Measurements from ENCODE around the gene PEA15.

Gene PEA15

DNA sequence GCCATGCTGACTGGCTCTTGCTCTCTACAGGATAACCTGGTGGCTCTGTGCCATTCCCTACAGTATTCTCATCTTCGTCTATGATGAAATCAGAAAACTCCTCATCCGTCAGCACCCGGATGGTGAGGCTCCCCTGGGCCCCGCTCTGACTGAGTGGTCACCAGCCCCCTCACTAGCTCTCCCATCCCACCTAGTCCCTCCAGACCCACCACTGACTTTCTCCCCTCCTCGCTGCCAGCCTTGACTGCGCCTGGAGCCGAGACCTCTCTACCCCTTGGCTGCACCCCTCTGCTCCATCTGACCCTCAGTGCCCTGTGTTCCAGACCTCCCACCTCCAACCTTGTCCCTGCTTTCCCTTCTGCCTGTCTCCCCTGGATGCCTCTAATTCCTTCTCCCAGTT, 18.9 kb upstream of the PEA15 start:
- FAIRE-seq, result no peak

GRCh38 chr1:160186729-160187128, 18.5 kb upstream of the PEA15 start:
- FAIRE-seq, result no peak

DNA sequence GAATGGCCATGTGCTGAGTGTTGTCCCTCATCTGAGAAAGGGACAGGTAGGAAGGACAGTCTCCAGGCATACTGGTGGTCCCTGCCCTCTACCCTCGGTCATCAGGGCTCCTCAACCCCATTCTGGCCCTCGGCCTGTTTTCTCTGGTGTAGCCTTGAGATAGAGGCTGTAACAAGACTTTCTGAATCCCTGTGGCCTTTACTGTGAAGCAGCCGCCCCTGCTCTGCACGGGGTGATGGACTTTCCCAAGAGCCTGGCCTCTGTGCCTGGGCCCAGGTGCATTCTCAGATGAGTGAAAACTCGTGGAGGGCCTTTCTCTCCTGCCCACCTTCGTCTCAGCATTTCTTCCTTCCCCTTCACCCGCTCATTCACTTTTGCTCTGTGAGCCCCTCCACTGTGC, 17.8 kb upstream of the PEA15 start:
- FAIRE-seq, result no peak

- FAIRE-seq, result no peak
These were observed 16.8 kb upstream of the PEA15 start for GRCh38 chr1:160188341-160188740.

- FAIRE-seq, result no peak
These were observed 15.2 kb upstream of the PEA15 start, which contains the start of gene CASQ1 for GRCh38 chr1:160189649-160190625. Gene CASQ1, plus strand, starts transcription at chr1:160190575. Its CDS starts 177 bp downstream, at chr1:160190752.

GRCh38 chr1:160191756-160192155, 13.4 kb upstream of the PEA15 start:
- no peak for FAIRE-seq

GRCh38 chr1:160192234-160192633, 12.9 kb upstream of the PEA15 start:
- no peak for FAIRE-seq

GRCh38 chr1:160193091-160193819, 11.9 kb upstream of the PEA15 start:
- no peak for FAIRE-seq

- FAIRE-seq, result no peak
These were observed 11.1 kb upstream of the PEA15 start for GRCh38 chr1:160193832-160194736.

DNA sequence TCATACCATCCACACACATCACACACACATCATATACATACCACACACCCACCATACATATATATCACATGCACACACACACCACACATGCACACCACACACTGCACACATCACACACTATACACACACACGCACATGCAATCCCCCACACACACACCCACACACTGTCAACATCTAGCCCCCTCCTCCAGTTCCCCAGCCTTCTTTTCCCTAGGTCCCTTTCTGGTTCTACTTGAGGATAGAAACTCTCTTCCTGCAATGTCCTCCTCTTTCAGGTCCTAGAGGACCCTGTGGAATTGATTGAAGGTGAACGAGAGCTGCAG, 10.5 kb upstream of the PEA15 start:
- FAIRE-seq, result no peak

GRCh38 chr1:160196143-160196542, 9.0 kb upstream of the PEA15 start:
- FAIRE-seq, result no peak

GRCh38 chr1:160197231-160197630, 8.0 kb upstream of the PEA15 start:
- FAIRE-seq, result no peak

GRCh38 chr1:160200786-160201185, 4.4 kb upstream of the PEA15 start:
- FAIRE-seq, result no peak

GRCh38 chr1:160204526-160205241, 500 bp upstream of the PEA15 start:
- FAIRE-seq, result no peak

GRCh38 chr1:160206036-160206389, 829 bp downstream of the PEA15 start:
- FAIRE-seq, result no peak

GRCh38 chr1:160206421-160207117, 1.4 kb downstream of the PEA15 start:
- FAIRE-seq, result no peak

DNA sequence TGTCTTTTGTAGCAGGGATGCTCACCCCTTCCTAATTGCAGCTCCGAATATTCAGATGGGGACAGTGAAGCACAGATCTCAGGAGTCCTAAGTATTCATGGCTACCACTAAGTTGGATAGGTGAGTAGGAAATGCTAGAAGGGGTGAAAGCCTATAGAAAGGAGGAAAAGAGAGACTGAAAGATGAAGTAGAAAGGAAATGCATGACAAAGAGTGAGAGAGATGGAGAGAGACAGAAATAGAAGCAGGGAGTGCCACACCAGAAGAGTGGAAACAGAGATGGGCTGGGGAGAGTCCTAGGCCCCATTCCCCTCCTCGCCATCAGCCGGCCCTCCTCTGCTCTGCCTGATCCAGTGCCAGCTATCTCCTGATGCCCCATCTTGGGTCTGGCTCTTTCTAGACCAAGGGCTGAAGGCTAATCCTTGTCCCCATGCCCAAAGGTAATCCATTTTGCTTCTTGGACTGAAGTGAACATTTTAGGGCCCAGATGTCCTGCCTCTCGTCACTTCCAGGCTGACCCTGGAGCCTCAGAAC, 2.0 kb downstream of the PEA15 start:
- FAIRE-seq, result no peak

- FAIRE-seq, result no peak
These were observed 2.8 kb downstream of the PEA15 start for GRCh38 chr1:160207771-160208556.

DNA sequence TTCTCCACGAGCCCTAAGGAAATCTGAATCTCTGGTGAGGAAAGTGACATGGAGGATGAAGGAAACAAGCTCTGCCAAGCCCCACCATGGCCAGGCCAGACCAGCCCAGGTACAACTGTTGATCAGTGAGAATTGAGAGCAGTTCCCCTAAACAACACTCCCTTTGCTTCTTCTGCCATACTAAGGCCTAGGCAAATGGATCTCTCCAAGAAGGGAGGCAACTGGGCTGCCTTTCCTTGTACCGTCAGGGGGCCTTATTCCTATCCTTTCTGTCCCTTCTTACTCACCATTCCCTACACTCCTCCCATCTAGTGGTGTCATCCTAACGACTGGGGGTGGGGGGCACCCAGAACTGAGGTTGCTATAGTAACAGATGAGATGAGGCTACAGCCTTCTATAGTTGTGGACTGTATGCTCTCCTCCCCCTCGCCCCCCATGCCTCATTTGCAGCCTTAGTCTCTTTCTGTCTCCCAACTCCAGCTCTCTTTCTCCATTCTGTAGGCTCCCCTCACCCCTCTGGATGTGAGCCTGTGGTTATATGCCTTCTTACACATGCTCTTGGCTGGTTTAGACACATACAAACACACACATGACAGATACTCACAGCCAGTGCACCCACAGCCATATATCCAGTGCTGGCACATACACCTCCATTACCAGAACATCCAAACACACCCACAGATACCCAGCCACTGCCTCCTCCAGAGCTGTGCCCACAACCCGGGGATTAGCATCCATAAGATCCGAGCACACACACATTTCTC, 3.6 kb downstream of the PEA15 start:
- FAIRE-seq, result no peak
